Measurements from ENCODE around the gene KRT80.

- no peak for TF ChIP-seq CTCF (IDR thresholded peaks at IDR 0.05 in 8 of 11, conservative IDR thresholded peaks at IDR 0.05 in 3 of 11)
- no peak for TF ChIP-seq POLR2A (IDR thresholded peaks at IDR 0.05)
Observed at GRCh38 chr12:52224151-52224550, 32.3 kb upstream of the KRT80 start.

All from spleen (tissue), 7 donors.